Epithelial cell of esophagus (primary cell): ENCODE measurements around the gene SPPL2B.
"Not testable (repeated sequence)": the region's sequence is repeated elsewhere in the genome, so short reads cannot be mapped to it uniquely, and the experiment has no call there.

Experiments
- DNase-seq: peaks from one replicate; pipeline ENCODE4 v3.0.0; 2010; ENCODE audit warnings: low read depth
- H3K4me3 ChIP-seq: 2 replicates; pipeline ENCODE4 v1.5.1; 2011; ENCODE audit warnings: mild to moderate bottlenecking, low read length, control low read depth
- TF ChIP-seq, protein P1 (sequence below): IDR thresholded peaks from 2 replicates; pipeline ENCODE4 v1.5.1; 2011; ENCODE audit warnings: low read depth, mild to moderate bottlenecking, low read length, control low read depth, inconsistent platforms; ENCODE audit not compliant: insufficient read depth; ENCODE audit errors: missing control alignments

SPPL2B gene

DNA sequence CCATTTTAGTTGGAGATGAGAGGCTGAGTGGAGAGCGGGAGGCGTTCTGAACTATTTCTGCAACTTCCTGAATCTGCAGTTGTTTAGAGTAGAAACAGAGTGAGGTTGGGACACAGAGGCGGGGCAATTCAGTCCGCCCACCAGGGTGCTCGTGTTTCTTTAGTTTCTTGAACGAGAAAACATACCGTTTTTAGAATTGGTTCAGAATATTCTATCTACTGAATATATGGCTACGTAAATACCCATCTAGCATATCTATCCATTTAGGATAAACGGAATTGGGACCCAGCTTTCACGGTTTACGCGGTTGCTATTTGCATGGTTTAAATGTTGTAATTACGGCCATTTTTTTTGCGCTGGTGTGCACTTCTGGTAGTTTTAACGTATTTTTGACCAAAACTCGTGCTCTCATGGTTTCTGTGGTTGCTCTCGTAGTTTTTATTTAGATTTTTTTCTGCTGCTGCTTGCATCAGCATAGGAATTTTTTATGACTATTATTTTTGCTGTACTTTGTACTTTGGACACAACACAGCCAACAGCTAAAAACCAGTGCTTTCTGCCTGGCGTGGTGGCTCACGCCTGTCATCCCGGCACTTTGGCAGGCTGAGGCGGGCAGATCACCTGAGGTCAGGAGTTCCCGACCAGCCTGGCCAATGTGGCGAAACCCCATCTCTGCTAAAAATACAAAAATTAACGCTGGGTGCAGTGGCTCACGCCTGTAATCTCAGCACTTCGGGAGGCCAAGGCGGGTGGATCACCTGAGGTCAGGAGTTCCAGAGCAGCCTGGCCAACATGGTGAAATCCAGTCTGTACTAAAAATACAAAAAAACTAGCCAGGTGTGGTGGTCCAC lies 66.2 kb downstream of the SPPL2B start:
- DNase-seq, result no peak
- H3K4me3 ChIP-seq, result no peak overlapping the region
- TF ChIP-seq, protein P1, sequence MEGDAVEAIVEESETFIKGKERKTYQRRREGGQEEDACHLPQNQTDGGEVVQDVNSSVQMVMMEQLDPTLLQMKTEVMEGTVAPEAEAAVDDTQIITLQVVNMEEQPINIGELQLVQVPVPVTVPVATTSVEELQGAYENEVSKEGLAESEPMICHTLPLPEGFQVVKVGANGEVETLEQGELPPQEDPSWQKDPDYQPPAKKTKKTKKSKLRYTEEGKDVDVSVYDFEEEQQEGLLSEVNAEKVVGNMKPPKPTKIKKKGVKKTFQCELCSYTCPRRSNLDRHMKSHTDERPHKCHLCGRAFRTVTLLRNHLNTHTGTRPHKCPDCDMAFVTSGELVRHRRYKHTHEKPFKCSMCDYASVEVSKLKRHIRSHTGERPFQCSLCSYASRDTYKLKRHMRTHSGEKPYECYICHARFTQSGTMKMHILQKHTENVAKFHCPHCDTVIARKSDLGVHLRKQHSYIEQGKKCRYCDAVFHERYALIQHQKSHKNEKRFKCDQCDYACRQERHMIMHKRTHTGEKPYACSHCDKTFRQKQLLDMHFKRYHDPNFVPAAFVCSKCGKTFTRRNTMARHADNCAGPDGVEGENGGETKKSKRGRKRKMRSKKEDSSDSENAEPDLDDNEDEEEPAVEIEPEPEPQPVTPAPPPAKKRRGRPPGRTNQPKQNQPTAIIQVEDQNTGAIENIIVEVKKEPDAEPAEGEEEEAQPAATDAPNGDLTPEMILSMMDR, result no peak

DNA sequence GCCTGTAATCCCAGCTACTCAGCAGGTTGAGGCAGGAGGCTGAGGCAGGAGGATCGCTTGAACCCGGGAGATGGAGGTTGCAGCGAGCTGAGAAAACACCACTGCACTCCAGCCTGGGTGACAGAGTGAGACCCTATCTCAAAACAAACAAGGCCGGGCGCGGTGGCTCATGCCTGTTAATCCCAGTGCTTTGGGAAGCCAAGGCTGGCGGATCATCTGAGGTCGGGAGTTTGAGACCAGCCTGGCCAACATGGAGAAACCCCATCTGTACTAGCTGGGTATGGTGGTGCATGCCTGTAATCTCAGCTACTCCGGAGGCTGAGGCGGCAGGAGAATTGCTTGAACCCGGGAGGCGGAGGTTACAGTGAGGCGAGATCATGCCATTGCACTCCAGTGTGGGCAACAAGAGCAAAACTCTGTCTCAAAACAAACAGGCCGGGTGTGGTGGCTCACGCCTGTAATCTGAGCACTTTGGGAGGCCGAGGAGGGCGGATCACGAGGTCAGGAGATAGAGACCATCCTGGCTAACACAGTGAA lies 66.9 kb downstream of the SPPL2B start:
- H3K4me3 ChIP-seq, DNase-seq: not testable (repeated sequence)

DNA sequence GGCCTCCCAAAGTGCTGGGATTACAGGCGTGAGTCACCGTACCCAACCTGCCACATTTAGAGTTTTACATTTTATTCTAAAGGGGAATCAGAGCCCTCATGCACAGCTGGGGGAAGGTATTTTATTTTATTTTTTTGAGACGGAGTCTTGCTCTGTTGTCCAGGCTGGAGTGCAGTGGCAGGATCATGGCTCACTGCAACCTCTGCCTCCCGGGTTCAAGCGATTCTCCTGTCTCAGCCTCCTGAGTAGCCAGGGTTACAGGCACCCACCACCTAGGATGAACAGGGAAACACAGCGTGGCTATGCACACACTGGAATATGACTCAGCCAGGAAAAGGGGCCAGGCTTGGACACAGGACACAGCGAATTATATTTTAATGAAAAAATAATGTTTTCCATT lies 68.7 kb downstream of the SPPL2B start:
- not testable (repeated sequence) for H3K4me3 ChIP-seq, DNase-seq

DNA sequence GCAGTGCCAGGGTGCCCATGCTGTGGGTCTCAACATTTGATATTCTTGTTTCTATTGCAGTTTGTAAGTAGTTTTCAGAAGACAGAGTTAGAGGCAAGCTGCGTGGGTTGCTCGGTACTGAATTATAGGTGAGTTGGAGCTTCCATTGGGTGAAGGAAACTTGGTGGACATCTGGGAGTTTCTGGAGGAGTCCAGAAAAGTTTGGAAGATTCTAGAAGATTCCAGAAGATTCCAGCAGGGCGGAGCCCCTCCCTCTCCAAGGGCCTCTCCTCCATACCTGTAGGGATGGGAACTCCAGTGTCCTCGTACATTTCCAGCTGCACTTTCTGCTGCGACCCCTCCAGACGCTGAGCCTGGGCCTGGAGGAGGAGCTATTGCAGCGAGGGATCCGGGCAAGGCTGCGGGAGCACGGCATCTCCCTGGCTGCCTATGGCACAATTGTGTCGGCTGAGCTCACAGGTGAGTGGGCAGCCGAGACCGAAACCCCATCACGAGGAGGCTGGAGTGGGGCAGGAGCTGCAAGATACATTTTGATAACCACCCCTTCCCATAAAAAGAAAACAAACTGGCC lies 70.3 kb downstream of the SPPL2B start:
- no peak overlapping the region for H3K4me3 ChIP-seq
- DNase-seq, result no peak
- TF ChIP-seq, protein P1, result no peak

DNA sequence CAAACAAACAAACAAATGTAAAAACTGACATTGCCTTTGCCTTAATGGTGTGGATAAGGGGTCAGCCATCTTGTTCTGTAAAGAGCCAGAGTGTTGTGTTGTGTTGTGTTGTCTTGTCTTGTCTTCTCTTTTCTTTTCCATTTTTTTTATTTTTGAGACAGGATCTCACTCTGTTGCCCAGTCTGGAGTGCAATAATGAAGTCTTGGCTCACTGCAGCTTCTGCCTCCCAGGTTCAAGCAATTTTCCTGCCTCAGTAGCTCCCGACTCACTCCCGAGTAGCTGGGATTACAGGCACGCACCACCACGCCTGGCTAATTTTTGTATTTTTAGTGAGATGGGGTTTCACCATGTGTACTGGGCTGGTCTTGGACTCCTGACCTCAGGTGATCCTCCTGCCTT lies 71.1 kb downstream of the SPPL2B start:
- no peak overlapping the region for H3K4me3 ChIP-seq
- TF ChIP-seq, protein P1, result no peak
- no peak for DNase-seq
